Activated CD4-positive, alpha-beta T cell treated with anti-CD3 and anti-CD28 coated beads, Interleukin-2, amount 50 U/mL, for 16 hours (primary cell): ENCODE results near the gene FLNA.
A peak's percentile ranks its signal among the peaks of the same experiment; 100 is the strongest.
"Not testable (repeated sequence)": the region's sequence is repeated elsewhere in the genome, so short reads cannot be mapped to it uniquely, and the experiment has no call there.

Experiments
- DNase-seq: peaks from one replicate; pipeline ENCODE4 v3.0.0-alpha.2; 2020

FLNA gene, protein sequence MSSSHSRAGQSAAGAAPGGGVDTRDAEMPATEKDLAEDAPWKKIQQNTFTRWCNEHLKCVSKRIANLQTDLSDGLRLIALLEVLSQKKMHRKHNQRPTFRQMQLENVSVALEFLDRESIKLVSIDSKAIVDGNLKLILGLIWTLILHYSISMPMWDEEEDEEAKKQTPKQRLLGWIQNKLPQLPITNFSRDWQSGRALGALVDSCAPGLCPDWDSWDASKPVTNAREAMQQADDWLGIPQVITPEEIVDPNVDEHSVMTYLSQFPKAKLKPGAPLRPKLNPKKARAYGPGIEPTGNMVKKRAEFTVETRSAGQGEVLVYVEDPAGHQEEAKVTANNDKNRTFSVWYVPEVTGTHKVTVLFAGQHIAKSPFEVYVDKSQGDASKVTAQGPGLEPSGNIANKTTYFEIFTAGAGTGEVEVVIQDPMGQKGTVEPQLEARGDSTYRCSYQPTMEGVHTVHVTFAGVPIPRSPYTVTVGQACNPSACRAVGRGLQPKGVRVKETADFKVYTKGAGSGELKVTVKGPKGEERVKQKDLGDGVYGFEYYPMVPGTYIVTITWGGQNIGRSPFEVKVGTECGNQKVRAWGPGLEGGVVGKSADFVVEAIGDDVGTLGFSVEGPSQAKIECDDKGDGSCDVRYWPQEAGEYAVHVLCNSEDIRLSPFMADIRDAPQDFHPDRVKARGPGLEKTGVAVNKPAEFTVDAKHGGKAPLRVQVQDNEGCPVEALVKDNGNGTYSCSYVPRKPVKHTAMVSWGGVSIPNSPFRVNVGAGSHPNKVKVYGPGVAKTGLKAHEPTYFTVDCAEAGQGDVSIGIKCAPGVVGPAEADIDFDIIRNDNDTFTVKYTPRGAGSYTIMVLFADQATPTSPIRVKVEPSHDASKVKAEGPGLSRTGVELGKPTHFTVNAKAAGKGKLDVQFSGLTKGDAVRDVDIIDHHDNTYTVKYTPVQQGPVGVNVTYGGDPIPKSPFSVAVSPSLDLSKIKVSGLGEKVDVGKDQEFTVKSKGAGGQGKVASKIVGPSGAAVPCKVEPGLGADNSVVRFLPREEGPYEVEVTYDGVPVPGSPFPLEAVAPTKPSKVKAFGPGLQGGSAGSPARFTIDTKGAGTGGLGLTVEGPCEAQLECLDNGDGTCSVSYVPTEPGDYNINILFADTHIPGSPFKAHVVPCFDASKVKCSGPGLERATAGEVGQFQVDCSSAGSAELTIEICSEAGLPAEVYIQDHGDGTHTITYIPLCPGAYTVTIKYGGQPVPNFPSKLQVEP (N-terminal part only)

DNA sequence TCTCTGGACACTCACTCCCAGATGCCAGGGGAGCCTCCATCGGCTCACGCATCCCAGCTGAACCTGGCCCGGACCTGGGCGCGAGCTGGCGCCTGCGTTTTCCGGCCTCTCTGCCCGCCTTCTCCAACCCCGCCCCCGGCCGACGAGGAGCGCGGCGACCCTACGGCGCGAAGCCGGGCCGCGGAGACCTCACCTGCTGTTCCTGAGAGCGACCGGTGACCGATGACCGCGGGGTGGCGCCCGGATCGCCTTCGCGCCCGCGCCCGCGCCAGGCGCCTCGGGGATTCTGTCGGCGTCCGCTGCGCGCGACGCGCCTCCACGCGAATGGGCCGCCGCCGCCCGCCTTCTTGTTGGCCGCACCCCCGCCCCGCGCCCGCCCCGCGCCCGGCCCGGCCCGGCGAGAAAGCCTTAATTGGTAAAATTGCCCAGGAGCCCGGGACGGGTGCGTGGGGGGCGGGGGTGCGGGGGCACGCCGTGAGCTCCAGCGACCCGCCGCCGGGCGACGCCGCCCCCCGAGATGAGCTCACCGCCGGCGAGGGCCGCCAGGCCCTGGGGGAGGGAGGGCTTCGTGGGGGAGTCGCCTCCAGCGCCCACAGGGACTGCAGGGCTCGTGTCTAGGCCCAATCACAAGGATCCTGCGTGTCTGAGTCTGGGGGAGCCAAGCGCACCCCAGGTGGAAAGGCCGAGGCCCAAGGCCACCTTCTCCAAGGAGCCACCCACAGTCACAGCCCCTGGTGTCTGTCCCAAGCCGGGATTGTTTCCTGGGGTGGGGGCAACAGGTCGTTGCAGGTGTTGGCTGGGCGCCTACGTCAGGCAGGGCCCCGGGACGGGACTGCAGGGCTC, at the start of gene FLNA:
TSS of gene FLNA (minus strand) at position 322 of the 843 bp plus-strand sequence. CDS start 3,389 bp downstream, outside the sequence.
- peak; percentile 32 for DNase-seq

DNA sequence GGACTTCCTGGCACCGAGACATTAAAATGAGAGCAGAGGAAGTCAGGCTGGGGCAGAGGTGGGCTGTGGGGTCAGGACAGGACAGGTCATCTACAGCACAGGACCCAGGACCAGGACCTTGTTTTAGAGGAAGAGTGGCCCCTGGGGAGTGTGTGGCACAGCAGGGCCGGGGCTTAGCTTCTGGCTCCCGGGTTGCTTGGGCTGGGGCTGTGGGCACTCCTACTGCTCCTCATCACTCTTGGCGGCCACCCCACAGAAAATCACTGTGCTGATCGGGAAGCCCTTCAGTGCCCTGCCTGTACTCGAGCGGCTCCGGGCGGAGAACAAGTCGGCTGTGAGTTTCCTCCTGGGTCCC, 45.9 kb upstream of the FLNA start:
- DNase-seq: no peak

DNA sequence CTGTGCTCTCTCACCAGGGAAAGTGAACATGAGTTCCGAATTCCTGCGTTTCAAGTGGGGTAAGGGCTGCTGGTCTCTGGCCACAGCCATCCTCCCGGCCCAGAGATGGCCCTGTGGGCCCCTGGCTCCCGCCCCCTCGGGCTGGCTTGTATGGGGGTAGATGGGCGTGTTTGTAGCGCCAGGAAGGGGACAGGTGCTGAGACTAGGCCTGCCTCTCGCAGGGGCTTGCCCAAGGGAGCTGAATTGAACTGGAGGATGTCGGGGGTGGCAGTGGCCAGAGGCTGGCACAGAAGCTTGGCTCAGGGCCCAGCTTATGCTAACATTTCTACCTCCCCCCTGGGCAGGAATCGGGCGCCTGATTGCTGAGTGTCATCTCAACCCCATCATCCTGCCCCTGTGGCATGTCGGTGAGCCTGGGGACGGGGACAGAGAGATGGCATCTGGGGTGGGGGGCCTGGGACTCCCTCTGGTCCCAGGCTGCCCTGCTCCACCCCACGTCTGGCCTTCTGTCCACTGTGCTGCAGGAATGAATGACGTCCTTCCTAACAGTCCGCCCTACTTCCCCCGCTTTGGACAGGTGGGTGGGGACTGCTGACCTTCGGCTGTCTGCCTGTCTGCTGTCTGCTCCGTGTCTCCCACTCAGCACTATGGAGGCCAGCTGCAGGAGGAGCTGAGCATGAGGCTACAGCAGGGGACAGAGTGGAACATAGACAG, 45.4 kb upstream of the FLNA start:
- no peak for DNase-seq

DNA sequence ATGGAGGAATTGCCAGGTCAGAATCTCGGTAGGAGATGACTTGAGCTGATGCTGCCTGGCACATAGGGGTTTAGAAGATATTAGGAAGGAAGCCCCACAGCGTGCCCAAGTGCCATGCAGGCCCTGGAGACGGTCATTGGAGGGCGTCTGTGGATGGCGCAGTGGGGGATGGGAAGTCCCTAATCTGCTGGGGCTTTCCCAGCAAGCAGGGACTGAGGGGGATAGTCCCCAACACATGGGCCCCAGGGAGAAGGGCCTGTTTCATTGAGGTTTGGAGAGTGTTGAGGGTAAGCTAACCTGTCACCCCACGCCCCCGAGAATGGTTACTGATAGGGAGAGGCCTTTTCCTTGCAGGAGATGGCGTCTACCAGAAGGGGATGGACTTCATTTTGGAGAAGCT, 44.8 kb upstream of the FLNA start:
- no peak for DNase-seq

DNA sequence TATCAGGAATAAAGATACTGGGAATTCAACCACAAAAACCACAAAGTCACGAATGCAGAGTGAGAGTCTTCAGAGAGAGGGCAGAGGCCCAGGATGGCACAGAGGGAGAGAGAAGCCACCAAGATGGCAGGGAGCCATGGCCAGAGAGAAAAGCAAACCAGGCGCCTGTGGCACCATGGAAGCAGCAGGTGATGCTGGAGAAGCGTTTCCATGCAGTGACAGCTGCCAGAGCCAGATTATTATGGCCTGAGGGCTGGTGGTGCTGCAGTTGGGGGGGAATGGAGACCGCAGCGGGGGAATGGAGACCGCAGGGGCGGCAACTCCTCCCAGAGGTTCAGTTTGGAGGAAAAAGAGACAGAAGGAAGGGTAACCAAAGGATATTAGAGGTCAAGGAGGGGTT, 42.7 kb upstream of the FLNA start:
- DNase-seq: no peak

DNA sequence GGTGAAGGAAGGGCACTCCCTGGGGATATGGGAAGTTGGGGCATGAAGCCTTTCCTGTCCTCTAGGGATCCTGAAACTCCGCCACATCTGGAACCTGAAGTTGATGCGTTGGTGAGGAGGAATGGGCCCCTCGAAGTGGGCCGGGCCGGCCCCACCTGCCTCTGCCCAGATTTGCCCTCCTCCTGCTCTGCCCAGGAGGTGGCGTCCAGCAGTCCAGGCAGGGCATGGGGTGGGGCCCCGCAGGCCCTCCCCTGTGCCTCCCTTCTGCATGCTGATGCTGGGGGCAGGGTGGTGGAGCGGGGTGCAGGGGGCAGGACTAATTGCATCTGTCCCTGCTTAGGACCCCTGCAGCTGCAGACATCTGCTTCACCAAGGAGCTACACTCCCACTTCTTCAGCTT, 38.7 kb upstream of the FLNA start:
- no peak for DNase-seq

DNA sequence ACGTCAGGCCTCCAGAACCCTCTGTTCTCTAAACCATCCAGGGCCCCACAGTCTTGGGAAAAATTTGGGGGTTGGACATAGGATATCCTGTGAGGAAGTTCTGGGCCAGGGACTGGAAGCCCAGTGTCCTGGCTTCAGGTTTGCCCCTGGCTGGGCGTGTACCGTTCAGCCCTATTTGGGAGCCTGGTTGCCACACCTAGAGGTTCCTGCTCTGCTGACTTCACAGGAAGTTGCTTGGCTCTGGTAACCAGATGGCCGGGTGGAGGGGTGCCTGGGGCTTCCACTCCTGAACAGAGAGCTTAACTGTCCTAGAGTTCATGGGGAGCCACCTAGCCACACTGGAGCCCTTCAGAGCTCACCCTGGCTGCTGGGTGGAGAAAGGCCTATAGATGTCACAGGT, 38.0 kb upstream of the FLNA start:
- peak; percentile 58 for DNase-seq

DNA sequence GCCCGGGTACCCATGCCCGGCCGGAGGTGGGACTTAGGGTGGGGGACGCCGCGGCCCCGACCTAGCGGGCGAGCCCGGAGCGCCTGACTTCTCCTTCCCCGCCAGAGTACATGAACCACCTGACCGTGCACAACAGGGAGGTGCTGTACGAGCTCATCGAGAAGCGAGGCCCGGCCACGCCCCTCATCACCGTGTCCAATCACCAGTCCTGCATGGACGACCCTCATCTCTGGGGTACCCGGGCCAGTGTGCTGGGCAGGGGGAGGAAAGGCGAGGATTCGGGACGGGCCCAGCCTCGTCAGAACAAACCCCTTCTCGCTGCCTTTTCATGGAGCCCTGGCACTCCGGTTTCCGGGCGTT, 37.5 kb upstream of the FLNA start:
- peak; percentile 66 for DNase-seq

DNA sequence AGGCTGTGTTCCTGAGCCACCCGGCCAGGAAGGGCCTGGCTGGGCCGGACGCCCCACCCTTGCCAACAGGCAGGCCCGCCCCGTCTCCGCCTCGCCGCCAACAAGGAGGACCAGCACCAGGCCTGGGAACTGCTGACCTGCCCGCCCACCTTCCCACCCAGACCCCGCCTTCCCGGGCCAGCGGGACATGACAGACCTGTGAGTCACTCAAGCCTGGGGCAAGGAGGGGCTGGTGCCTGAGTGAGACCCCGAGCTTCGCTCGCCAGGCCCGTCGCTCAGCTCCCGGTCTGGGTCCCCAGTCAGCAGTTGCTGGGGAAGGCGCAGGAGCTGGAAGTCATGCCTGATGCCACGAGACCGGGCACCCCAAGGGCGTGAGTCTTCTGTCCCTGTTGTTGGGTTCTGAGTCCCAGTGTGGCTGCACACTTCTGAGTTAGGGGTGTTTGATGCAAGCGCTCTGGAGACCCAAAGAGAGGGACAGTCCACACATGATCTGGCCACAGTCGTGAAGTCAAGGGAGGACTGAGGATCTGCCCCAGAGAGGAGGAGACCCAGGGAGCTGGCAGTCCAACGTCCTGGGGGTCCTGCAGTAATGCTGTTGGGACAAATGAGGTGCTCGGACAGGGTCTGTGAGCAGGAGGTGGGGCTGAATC, 34.9 kb upstream of the FLNA start, which contains the start of gene DNASE1L1:
TSS of gene DNASE1L1 (minus strand) at position 33 of the 650 bp plus-strand sequence. CDS start 3,686 bp downstream, outside the sequence.
- DNase-seq: peak; percentile 34

DNA sequence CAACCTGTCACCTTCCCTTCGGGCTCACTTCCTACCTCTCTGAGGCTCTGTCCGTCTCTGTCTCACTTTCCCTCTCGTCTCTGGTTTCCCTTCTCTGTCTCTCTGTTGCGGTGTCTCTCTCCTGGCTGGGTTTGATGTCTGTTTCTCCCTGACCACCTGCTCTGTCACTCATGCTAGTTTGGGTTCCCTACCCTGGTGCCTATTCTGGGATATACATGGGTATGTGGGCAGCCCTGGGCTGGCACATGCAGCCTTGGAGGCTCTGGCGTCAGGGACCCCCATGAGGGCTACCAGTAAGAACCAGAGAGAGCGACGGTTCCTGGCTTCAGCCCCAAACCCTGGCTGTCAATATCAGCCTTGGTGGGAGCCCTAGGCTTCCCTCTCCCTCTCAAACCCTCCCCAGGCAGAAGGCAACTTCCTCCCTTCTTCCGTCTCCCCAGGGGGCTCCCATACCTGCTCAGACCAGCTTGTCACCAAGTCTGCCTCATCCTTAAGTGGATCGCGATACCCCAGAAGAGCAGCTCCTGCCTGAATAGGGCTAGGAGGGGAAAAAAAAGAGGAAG, 34.3 kb upstream of the FLNA start:
- no peak for DNase-seq

DNA sequence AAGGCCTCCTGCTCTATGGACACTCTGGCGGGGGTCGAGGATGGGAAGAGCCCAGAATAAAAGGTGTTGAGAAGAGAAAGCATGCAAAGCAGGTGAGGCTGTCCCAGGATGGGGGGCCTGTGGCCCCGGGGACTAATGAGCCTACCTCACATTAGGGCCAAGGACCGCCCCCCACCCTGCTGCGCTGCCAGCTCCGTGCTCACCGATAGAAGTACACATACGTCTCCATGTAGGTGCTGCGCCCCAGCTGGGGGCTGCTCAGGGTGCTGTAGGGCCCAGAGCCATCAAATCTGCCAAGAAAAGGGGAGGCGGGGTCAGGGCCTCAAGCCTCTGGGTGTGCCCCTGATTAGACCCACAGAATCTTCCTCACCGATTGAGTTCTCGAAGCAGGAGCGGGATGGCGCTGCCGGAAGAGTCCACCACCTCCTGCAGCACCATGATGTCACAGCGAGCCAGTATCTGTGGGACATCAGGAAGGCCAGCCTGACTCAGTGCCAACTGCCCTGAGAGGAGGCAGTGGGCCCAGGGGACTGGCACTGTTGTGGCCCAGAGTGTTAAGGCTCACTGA, 30.3 kb upstream of the FLNA start:
- DNase-seq: no peak

DNA sequence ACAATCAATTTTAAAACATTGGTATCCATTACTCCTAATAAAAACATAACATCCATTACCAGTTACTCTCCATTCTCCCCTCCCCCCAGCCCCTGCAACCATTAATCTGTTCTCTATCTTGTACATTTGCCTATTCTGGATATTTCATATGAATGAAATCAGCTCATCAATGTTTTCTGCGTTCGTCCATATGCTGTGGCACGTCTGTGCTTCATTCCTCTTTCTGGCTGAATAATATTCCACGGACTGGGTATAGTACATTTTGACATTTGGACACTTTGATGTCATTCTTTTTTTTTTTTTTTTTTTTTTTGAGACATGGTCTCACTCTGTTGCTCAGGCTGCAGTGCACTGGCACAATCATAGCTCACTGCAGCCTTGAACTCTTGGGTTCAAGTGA, 29.4 kb upstream of the FLNA start:
- no peak for DNase-seq

DNA sequence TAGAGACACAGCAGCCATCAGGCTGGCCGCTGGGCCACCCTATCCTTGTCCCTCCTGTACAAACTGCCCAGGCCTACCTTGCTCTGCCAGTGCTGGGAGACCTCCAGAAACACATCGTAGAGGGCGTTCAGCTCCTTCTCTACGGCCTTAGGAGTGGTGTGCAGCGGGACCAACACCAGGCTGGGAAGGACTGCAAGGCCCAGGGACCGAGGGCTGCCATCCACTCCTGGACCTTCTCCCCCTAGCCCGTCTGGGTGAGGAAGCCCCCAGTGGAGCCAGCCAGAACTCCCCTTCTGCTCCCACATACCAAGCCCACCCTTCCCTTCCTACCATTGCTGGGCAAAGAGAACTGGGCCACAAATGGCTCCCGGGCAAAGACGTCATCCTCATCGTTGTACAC, 28.8 kb upstream of the FLNA start:
- DNase-seq: no peak

DNA sequence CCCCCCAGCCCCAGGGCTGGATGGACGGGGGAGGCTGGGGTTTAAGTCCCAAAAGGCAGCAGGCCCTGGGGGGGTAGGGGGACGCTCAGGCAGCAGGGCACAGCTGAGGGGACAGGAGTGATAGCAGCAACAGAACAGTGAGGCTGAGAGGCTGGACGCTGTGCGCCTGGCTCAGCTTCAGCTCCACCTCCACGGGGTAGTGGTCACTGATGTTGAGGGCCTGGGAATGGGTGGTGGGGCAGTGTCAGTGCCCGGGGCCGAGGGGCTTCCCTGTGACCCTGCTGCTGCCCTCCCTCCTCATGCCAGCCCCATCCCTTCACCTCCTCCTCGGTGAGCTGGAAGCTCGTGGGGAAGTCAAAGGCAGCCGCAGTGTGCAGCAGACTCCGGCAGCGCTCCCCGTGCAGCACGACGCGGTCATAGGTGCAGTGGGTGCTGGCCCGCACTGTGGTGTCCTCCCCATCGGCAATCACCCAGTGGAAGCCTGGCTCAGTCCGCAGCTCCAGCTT, 28.2 kb upstream of the FLNA start:
- DNase-seq: no peak

DNA sequence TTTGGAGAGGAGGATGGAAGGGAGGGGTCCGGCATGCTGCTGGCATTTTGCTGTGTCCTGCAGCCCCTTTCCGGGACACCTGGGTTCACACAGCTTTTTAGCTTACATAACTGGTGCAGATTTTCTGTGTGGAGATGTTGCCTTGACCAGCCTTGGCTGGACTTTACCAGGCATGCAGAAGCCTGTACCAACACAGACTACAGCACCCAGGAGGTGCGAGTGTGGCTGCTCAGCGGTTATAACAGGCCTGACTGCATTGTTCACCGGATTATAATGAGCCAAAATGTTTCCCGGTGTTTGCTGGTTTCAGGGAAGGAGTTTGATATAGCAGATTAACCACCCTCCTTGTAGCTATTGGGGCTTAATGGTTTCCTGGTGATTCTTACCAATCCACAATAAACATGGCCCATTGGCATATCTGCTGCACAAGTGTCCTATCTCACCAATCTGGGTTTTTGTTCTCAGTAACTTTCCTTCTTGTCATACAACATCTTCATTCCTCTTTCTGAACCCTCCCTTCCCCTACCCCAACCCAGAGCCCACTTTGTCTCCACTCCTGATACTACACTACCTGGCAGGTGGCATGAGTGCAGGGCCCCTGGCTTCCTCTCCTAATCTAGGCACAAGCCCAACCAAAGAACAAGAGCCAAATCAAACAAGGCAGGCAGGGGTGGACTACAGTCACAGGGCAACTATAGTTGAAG, 27.6 kb upstream of the FLNA start:
- peak; percentile 25 for DNase-seq

DNA sequence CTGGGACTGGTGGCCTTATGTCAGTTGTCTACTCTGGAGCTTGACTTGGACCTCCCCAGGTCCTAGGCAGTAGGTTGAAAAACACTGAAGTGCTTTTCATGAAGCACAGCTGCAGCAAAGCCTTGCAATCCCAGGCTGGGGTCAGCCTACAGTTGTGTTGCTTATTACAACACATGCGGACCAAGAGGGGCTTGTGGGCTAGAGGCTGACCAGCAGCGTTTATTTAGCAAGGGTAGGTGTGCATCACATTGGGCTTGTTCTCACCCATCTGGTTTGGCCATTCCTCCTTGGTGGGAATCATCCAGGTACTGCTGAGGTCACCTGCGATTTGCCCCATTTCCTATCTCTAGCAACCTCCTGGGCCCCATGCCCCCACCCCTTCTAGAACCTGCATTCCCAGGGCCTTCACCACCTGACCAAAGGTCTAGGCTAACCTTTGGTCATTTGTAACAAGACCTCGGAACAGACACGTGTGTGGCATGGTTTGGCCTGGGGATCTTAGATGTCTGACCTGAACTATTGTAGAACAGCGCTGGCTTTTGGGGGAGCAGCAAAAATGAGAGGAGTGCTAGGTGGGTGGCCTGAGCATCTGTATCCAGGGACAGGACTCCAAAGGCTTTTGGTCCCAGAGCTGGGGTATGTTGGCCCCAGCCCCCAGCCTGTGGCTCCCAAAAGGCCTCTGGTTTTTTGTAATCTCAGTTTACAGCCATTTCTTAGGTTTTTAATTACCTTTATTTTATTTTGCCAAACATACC, 26.8 kb upstream of the FLNA start:
- peak; percentile 44 for DNase-seq

DNA sequence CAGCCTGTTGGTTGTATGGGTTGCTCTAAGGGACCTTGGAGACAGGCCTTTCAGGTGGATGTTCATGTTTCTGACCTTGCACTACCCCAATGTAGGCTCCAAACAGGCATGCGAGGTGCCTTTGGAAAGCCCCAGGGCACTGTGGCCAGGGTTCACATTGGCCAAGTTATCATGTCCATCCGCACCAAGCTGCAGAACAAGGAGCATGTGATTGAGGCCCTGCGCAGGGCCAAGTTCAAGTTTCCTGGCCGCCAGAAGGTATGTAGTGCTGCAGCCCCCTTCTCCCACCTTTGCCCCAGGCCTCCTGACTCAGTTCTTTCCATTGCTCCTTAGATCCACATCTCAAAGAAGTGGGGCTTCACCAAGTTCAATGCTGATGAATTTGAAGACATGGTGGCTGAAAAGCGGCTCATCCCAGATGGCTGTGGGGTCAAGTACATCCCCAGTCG, 26.0 kb upstream of the FLNA start:
- DNase-seq: not testable (repeated sequence)

DNA sequence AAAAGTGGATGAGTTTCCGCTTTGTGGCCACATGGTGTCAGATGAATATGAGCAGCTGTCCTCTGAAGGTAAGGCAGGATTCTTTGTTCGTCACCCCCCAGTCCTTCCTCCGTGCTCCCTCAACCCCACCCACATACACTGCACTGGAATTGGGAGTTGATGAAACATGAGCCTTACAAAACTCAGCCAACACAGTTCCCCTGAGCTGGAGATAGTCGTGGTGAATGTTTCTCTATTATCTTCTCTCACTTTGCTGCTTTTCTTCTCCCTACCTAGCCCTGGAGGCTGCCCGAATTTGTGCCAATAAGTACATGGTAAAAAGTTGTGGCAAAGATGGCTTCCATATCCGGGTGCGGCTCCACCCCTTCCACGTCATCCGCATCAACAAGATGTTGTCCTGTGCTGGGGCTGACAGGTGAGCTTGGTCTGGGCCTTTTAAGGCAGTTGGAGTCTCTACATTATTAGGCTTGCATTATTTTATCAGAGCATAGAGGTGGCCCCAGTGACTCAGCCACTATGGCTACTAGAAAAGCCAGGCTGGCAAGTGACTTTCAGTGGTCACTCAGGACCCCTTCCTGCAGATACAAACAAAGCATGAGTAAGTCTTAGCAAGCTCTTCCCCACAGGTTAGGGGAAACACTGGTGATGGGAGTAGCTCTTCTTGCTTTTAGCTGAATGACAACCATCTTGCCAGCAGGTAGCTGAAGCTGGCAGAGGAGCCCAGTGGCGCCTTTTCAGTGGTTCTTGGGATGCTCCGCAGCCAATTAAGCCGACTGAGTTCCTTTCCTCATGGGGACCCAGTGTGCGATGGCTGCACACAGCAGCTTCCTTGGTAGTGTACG, 25.3 kb upstream of the FLNA start:
- DNase-seq: peak; percentile 30
